Type B pancreatic cell (in vitro differentiated cells): ENCODE results near the gene ETS1. TPM values are rescaled to one million over a fixed set of nuclear protein-coding genes. Genes with fewer than 3 reads are reported as not detected.

Experiments used
- DNase-seq: peaks from one replicate; pipeline ENCODE4 v3.0.0; 2021; ENCODE audit warnings: mixed read lengths; ENCODE audit not compliant: unreplicated experiment; ENCODE audit errors: extremely low spot score
- H3K27ac Mint-ChIP-seq: 2 replicates; pipeline ENCODE4 v1.8.0; 2021; ENCODE audit warnings: mild to moderate bottlenecking, mixed read lengths
- H3K27me3 Mint-ChIP-seq: 2 replicates; pipeline ENCODE4 v1.8.0; 2021; ENCODE audit warnings: mixed read lengths
- H3K36me3 Mint-ChIP-seq: 2 replicates; pipeline ENCODE4 v1.8.0; 2021; ENCODE audit warnings: mixed read lengths
- H3K4me1 Mint-ChIP-seq: one replicate; pipeline ENCODE4 v1.8.0; 2021; ENCODE audit warnings: mixed read lengths; ENCODE audit not compliant: unreplicated experiment
- H3K4me3 Mint-ChIP-seq: 2 replicates; pipeline ENCODE4 v1.8.0; 2021; ENCODE audit warnings: mild to moderate bottlenecking, mixed read lengths
- H3K9me3 Mint-ChIP-seq: 2 replicates; pipeline ENCODE4 v1.8.0; 2021; ENCODE audit warnings: mixed read lengths
- total RNA-seq: library from RNA; stranded (reverse); gene quantifications from 2 replicates; pipeline ENCODE4 v1.2.1, GENCODE V29; 2021; ENCODE audit warnings: low replicate concordance
- TF ChIP-seq, protein P1 (sequence below): fragments of 200-600 bp; sonication (generic); conservative IDR thresholded peaks from 2 replicates; pipeline ENCODE4 v1.5.0; 2021; ENCODE audit warnings: antibody characterized with exemption, mild to moderate bottlenecking

ETS1 gene
- total RNA-seq, 1 donor from 2014 or later: 40.6 TPM

GRCh38 chr11:128532572-128533091 is 54.7 kb downstream of the ETS1 start:
- Mint-ChIP-seq H3K9me3 (peaks cover 7% of the 10 kb centered on the region), H3K27ac (peak overlapping the region; percentile 73), H3K4me1 (peaks cover 39% of the 10 kb centered on the region), H3K36me3 (no peaks in the 10 kb centered on the region), H3K27me3 (peaks cover 36% of the 10 kb centered on the region), H3K4me3 (peak overlapping the region; percentile 15)
- DNase-seq: no peak
- TF ChIP-seq, protein P1, sequence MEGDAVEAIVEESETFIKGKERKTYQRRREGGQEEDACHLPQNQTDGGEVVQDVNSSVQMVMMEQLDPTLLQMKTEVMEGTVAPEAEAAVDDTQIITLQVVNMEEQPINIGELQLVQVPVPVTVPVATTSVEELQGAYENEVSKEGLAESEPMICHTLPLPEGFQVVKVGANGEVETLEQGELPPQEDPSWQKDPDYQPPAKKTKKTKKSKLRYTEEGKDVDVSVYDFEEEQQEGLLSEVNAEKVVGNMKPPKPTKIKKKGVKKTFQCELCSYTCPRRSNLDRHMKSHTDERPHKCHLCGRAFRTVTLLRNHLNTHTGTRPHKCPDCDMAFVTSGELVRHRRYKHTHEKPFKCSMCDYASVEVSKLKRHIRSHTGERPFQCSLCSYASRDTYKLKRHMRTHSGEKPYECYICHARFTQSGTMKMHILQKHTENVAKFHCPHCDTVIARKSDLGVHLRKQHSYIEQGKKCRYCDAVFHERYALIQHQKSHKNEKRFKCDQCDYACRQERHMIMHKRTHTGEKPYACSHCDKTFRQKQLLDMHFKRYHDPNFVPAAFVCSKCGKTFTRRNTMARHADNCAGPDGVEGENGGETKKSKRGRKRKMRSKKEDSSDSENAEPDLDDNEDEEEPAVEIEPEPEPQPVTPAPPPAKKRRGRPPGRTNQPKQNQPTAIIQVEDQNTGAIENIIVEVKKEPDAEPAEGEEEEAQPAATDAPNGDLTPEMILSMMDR: no peak

DNA sequence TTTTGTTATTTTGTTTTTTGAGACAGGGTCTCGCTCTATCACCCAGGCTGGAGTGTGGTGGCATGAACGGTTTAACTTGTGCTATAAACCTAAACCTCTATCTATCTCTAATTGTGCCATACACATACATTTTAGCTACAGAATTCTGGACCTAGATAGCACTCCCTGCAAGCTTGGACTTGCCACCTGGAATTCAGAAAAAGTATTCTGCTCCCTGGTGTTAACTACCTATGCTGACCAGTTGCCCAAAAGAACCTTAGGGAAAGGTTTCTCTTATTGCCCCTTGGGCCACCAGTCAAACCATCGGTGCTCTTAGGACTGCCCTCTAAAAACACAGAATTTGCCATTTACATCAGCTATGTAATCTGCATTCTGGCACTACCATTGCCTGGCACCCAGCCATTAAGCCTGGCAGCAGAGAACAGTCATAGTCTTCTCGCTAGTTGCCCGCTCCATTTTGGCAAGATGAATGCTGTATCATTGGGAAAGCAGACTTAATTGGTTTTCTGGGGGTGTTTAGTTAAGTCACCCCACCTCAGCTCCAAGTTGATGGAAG is 55.3 kb downstream of the ETS1 start:
- Mint-ChIP-seq H3K27me3 (peaks cover 34% of the 10 kb centered on the region), H3K27ac (no peak overlapping the region), H3K9me3 (peaks cover 7% of the 10 kb centered on the region), H3K4me1 (peaks cover 41% of the 10 kb centered on the region), H3K4me3 (no peak overlapping the region), H3K36me3 (no peaks in the 10 kb centered on the region)
- no peak for DNase-seq
- TF ChIP-seq, protein P1: no peak

DNA sequence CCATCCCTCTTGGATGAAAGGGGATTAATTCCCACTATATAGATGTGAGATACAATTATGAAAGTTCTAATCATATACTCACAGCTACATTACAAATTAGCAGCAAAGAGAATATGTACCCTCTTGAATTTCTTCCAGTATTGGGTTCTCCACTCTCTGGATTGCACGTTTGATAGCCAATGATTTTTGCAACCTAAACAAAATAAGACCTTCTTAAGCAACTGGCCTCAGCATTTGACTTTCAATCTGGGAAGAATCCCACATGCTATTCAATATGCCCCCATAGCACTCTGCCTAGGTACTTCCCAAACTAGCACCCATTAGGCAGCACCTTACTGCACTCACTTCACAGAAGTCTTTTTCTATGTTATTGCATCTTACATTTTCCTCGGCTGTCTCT is 55.8 kb downstream of the ETS1 start:
- TF ChIP-seq, protein P1: no peak
- Mint-ChIP-seq H3K27me3 (peaks cover 32% of the 10 kb centered on the region), H3K4me1 (peaks cover 46% of the 10 kb centered on the region), H3K27ac (no peak overlapping the region), H3K36me3 (no peaks in the 10 kb centered on the region), H3K4me3 (no peak overlapping the region), H3K9me3 (peaks cover 7% of the 10 kb centered on the region)
- no peak for DNase-seq

GRCh38 chr11:128530118-128531074 is 57.0 kb downstream of the ETS1 start:
- TF ChIP-seq, protein P1: no peak
- H3K4me3 Mint-ChIP-seq: no peak overlapping the region
- peaks cover 29% of the 10 kb centered on the region for H3K27me3 Mint-ChIP-seq
- H3K27ac Mint-ChIP-seq: no peak overlapping the region
- DNase-seq: no peak
- H3K36me3 Mint-ChIP-seq: no peaks in the 10 kb centered on the region
- H3K9me3 Mint-ChIP-seq: peaks cover 7% of the 10 kb centered on the region
- peaks cover 50% of the 10 kb centered on the region for H3K4me1 Mint-ChIP-seq

- H3K4me1 Mint-ChIP-seq: peaks cover 55% of the 10 kb centered on the region
Observed at GRCh38 chr11:128528294-128528693, 59.1 kb downstream of the ETS1 start.

More at GRCh38 chr11:128528294-128528693, 59.1 kb downstream of the ETS1 start:
- TF ChIP-seq, protein P1: no peak
- Mint-ChIP-seq H3K36me3 (no peaks in the 10 kb centered on the region), H3K27ac (no peak overlapping the region), H3K9me3 (peaks cover 2% of the 10 kb centered on the region), H3K4me3 (no peak overlapping the region), H3K27me3 (peaks cover 26% of the 10 kb centered on the region)
- DNase-seq: no peak
